T-helper 2 cell treated with Interferon-gamma antibody and Interleukin-4, amounts not matched to agents 5 μg/mL and 100 μg/mL, for 36 hours (primary cell): ENCODE measurements around the gene AMFR.
A peak's percentile ranks its signal among the peaks of the same experiment; 100 is the strongest.

Experiments used
- DNase-seq: peaks from one replicate; pipeline ENCODE4 v3.0.0; 2021; ENCODE audit warnings: low spot score
- H3K27ac Mint-ChIP-seq: one replicate; pipeline ENCODE4 v1.8.0; 2021; ENCODE audit warnings: mild to moderate bottlenecking, mixed read lengths
- H3K27me3 Mint-ChIP-seq: one replicate; pipeline ENCODE4 v1.8.0; 2021; ENCODE audit warnings: low read depth, mixed read lengths
- H3K36me3 Mint-ChIP-seq: one replicate; pipeline ENCODE4 v1.8.0; 2021; ENCODE audit warnings: low read depth, mixed read lengths
- H3K4me1 Mint-ChIP-seq: one replicate; pipeline ENCODE4 v1.8.0; 2021; ENCODE audit warnings: low read depth, mixed read lengths
- H3K4me3 Mint-ChIP-seq: one replicate; pipeline ENCODE4 v1.8.0; 2022; ENCODE audit warnings: mild to moderate bottlenecking, moderate library complexity, mixed read lengths
- H3K9me3 Mint-ChIP-seq: one replicate; pipeline ENCODE4 v1.8.0; 2021; ENCODE audit warnings: mixed read lengths

The AMFR gene

DNA sequence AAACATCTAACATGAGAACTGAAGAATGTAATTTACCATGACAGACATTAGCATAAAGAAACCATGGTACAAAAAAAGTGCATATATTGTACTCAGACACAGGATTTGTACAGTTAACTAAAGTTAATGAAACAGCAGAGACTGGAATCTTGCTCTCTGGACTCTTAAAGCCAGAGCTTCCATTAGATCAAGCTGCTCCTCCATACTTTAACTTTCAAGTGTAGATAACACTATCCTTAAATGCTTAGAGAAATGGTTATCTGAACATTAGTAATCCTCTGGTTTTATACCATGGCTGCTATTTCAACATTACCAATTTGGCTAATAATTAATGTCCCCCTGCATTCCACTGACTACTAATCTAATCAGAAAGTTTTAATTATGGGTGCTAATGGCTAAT, 22.7 kb upstream of the AMFR start:
- H3K36me3 Mint-ChIP-seq: peaks cover 43% of the 10 kb centered on the region
- peak overlapping the region; percentile 46 for H3K27ac Mint-ChIP-seq
- no peaks in the 10 kb centered on the region for H3K9me3 Mint-ChIP-seq
- DNase-seq: no peak
- H3K4me3 Mint-ChIP-seq: peak overlapping the region; percentile 43
- peaks cover 42% of the 10 kb centered on the region for H3K4me1 Mint-ChIP-seq
- H3K27me3 Mint-ChIP-seq: no peaks in the 10 kb centered on the region

DNA sequence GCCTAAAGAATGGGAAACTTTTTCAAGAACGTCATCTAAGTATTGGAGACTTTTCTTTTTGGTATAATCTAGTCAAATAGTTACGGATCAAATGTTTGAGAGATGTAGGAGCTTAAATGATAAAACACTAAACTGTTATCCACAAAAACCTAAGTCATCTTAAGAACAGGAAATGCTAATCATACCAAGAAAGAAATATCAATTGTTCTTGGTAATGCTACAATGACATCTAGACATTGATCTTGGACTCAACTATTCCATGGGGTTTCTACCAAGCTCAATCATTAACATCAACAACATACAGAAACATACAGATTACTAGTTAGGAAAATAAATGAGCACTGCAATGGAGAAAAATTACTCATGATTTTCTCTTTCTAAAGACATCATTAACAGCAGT, 21.9 kb upstream of the AMFR start:
- DNase-seq: no peak
- Mint-ChIP-seq H3K27ac (no peak overlapping the region), H3K4me1 (peaks cover 37% of the 10 kb centered on the region), H3K9me3 (no peaks in the 10 kb centered on the region), H3K4me3 (peak overlapping the region; percentile 43), H3K27me3 (no peaks in the 10 kb centered on the region), H3K36me3 (peaks cover 46% of the 10 kb centered on the region)

DNA sequence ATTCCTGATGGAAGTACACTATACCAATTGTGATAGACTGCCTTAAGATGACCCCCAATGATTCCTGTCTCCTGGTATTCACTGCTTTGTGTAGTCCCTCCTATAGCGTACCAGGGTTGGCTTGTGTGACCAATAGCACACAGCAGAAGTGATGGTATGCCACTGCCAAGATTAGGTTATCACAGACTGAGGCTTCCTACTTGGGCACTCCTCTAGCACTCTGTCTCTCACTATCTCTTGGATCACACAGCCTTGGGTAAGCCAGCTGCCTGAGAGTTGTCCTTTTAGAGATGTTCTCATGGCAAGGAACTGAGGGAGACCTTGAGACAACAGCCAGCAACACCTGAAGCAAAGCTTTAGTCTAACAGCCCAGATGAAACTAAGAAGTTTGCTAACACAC, 12.7 kb upstream of the AMFR start:
- Mint-ChIP-seq H3K27ac (no peak overlapping the region), H3K36me3 (peaks cover 50% of the 10 kb centered on the region), H3K9me3 (no peaks in the 10 kb centered on the region), H3K27me3 (no peaks in the 10 kb centered on the region), H3K4me1 (peaks cover 6% of the 10 kb centered on the region), H3K4me3 (no peak overlapping the region)
- DNase-seq: no peak

DNA sequence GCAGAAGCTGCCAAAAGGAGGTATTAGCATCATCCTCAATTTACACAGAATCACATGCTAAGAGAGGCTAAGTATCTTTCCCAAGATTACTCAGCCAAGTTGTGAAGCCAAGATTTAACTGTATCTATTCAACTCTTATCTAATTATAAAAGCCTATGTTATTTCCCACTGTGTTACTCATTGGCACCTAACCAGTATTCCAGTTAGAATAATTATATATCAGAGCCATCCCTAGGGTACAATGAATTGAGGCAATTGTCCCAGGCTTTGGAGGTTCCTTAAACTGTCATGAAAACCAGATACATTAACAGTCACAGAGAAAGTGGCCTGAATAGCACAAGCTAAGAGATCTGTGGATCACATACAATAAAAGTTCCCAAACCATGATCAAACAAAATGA, 10.9 kb upstream of the AMFR start:
- no peak overlapping the region for H3K4me3 Mint-ChIP-seq
- DNase-seq: no peak
- H3K27me3 Mint-ChIP-seq: no peaks in the 10 kb centered on the region
- H3K4me1 Mint-ChIP-seq: peaks cover 5% of the 10 kb centered on the region
- no peaks in the 10 kb centered on the region for H3K9me3 Mint-ChIP-seq
- peaks cover 50% of the 10 kb centered on the region for H3K36me3 Mint-ChIP-seq
- no peak overlapping the region for H3K27ac Mint-ChIP-seq

DNA sequence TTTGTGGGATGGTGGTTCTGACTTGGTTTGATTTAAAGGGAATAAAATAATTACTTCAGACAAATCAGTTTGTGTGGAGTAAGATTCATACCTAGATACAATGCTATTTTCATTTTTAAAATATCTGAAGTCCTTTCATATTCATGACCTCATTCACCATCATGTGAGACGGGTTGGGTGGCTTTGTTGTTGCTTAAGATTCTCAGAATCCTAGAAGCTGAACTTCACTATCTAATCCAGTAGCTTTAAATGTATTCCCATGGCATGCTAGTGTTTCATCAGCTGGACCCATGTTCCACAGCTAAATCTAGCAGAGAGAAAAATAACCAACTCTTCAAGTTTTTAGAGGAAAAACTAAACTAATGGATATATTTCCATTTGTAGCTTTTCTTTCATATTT, 2.7 kb upstream of the AMFR start:
- H3K4me1 Mint-ChIP-seq: peaks cover 22% of the 10 kb centered on the region
- no peaks in the 10 kb centered on the region for H3K27me3 Mint-ChIP-seq
- no peak overlapping the region for H3K27ac Mint-ChIP-seq
- peaks cover 31% of the 10 kb centered on the region for H3K36me3 Mint-ChIP-seq
- DNase-seq: no peak
- H3K4me3 Mint-ChIP-seq: no peak overlapping the region
- no peaks in the 10 kb centered on the region for H3K9me3 Mint-ChIP-seq

DNA sequence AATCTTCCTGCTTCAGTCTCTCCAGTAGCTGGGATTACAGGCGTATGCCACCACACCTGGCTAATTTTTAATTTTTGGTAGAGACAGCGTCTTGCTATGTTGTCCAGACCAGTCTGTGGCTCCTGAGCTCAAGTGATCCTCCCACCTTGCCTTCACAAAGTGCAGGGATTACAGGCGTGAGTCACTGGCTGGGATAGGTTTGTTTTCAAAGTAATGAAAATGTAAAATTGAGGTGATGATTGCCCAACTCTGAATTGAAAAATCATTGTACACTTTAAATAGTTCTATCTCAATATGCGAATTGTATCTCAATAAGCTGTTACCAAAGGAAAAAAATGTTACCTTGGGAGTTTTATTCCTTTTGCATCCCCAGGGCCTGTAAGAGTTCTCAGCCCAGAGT, 1.2 kb upstream of the AMFR start:
- H3K36me3 Mint-ChIP-seq: peaks cover 23% of the 10 kb centered on the region
- H3K9me3 Mint-ChIP-seq: no peaks in the 10 kb centered on the region
- peak overlapping the region; percentile 68 for H3K4me3 Mint-ChIP-seq
- no peak overlapping the region for H3K27ac Mint-ChIP-seq
- H3K27me3 Mint-ChIP-seq: no peaks in the 10 kb centered on the region
- H3K4me1 Mint-ChIP-seq: peaks cover 36% of the 10 kb centered on the region
- no peak for DNase-seq

DNA sequence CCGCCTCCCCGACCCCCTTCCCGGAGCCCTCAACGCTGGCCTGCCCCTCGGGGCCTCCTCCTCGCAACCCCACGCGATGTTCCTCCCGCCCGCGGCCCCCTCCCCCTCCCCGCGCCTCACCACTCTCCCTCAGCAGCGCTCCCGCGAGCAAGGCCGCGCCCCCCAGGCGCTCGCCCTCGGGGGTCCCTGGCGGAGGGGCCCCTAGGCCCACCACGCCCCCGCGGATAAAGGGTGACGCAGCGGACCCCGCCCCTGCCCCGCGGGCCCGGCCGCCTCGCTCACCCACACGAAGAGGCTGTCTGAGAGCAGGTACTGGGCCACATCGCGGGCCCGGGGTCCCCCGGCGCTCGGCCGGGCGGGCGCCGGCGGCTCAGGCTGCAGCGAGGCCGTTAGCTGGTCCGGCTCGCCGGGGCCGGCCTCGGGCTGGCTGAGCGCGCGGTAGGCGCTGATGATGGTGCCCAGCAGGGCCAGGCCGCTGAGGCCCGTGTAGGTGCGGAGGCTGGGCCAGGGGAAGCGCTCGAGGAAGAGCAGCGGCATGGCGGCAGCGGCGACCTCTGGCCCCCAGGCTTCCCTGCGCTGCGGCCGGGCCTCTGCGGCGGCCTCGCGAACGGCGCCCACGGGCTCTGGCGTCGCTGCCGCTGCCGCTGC, 430 bp downstream of the AMFR start:
- no peaks in the 10 kb centered on the region for H3K9me3 Mint-ChIP-seq
- peak overlapping the region; percentile 86 for H3K27ac Mint-ChIP-seq
- peak overlapping the region; percentile 98 for H3K4me3 Mint-ChIP-seq
- H3K4me1 Mint-ChIP-seq: peaks cover 48% of the 10 kb centered on the region
- no peaks in the 10 kb centered on the region for H3K27me3 Mint-ChIP-seq
- peaks cover 12% of the 10 kb centered on the region for H3K36me3 Mint-ChIP-seq
- peak; percentile 55 for DNase-seq

DNA sequence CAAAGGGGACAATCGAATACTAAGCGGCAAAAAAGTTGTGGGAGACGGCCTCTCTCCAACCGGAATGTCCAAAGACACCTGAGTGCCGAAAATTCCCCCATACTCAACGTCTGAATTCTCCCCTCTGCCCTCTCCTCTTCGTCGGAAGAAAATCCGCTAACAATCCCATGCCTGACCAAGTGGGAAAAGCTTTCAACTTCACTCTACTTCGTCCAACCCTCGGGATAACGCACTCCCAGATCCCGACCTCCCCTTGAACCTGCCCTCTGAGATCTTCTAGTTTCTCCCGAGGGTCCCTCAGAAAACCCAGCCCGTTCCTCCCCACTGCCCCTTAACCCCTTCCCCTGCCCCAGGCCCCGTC, 961 bp downstream of the AMFR start:
- Mint-ChIP-seq H3K36me3 (peaks cover 12% of the 10 kb centered on the region), H3K27me3 (no peaks in the 10 kb centered on the region), H3K27ac (peak overlapping the region; percentile 86), H3K4me1 (peaks cover 48% of the 10 kb centered on the region), H3K9me3 (no peaks in the 10 kb centered on the region), H3K4me3 (peak overlapping the region; percentile 98)
- no peak for DNase-seq

DNA sequence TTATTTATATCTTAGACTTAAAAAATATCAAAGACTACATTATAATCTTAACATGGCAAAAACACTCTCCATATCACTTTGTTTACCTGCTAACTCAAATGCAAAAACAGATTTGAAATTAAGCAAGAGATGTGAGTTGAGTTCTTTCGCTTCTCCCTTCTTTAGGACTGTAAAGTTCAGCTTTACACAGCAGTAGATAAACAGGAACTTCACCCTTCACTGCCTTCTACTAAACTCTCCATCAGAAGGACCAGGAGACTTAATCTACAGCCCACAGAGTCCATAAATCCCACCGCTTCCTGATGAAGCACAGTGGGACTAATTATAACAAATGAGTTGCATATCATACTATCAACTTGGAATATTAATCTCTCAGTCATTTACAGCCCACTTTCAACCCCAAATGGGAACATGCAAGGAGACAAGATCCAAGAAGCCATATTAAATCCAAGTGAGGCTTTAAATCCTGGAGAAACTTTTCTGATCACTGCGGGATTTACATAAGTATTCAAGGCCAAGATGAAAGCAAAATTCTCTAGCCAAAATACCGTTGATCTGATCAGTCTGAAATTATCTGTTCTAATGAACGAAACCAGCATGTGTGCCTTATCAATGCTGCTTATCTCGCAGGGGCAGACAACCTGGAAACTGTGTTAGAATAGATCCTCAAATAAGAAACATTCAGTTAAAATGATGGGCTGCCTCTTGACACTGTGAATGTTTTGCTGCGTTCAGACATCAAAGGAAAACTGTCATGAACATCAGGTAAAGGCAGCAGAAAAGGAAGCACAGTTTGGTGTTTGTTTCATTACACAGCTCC, 1.6 kb downstream of the AMFR start:
- DNase-seq: no peak
- Mint-ChIP-seq H3K4me3 (peak overlapping the region; percentile 98), H3K27me3 (no peaks in the 10 kb centered on the region), H3K27ac (peak overlapping the region; percentile 86), H3K36me3 (peaks cover 10% of the 10 kb centered on the region), H3K9me3 (no peaks in the 10 kb centered on the region), H3K4me1 (peaks cover 48% of the 10 kb centered on the region)

DNA sequence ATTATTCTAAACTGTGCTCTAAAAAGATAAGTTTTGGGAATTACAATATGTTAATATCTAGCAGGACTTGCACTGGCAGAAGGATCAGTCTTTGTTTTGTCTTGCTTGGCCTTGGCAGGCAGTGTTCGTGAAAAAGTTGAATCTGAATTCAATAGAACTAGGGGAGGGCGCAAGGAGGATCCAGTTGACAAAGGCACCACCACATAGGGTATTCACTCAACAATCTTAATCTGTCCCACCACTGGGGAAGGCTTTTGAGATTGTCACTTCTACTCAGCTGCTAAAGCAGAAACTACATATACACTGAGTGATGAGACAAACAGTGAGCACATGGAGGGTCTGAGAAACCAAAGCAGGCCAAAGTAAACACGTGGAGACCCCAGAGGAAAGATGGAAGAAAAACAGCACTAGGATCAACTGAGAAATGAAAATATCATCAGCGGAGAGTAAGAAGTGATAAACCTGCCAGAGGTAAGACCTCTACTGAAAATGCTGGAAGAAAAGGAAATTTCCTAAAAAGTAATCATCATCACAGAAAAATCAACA, 2.4 kb downstream of the AMFR start:
- Mint-ChIP-seq H3K9me3 (no peaks in the 10 kb centered on the region), H3K4me1 (peaks cover 48% of the 10 kb centered on the region), H3K27ac (peak overlapping the region; percentile 34), H3K27me3 (no peaks in the 10 kb centered on the region), H3K4me3 (peak overlapping the region; percentile 68), H3K36me3 (peaks cover 12% of the 10 kb centered on the region)
- DNase-seq: no peak

DNA sequence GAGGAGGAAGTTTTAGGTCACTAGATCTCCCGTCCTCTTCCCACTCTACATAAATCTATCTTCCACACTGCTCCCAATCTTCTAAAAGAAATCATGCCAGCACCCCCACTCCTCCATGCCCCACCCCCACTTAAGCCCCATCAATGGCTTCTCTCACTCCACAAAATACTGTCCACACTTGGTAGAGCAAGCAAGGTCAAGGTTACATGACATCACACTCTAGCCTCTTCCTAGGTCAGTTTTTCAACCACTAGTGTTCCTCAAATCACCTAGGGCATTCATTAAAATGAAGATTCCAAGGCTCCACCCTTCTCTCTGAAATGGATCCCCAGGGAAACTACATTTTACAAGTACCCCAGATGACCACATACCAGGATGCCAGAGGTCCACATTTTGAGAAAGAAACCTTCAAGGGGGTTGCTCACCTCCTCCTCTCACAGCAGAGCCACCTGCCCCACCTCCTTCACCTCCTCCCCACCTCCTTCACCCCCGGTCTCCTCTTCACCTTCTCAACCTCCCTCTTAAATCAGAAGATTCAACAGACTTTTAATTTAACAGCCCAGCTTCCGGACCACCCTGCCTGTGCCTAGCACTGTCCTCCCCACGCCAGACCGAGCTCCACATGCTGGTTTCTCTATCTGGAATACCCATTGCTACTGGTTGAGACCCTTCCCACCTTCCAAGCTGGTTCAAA, 3.2 kb downstream of the AMFR start:
- no peak for DNase-seq
- H3K9me3 Mint-ChIP-seq: no peaks in the 10 kb centered on the region
- H3K4me1 Mint-ChIP-seq: peaks cover 46% of the 10 kb centered on the region
- H3K4me3 Mint-ChIP-seq: no peak overlapping the region
- peaks cover 9% of the 10 kb centered on the region for H3K36me3 Mint-ChIP-seq
- no peak overlapping the region for H3K27ac Mint-ChIP-seq
- H3K27me3 Mint-ChIP-seq: no peaks in the 10 kb centered on the region

DNA sequence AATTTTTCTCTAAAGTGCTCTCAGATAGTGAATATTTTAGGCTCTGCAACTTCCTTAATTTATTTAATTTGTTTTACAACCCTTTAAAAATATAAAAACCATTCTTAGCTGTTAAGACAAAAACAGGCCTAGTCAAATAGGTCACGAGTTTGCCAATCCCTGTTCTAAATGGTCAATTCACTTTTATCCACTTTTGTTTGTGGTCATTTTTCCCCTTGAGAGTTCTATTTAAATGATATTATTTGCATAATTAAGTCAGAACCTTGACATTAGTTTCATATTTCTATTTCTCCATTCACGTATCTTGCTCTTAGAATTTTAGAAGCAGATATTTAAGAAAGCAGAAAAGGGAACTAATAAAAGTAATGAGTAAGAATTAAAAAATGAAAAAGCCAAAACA, 4.0 kb downstream of the AMFR start:
- Mint-ChIP-seq H3K36me3 (peaks cover 9% of the 10 kb centered on the region), H3K4me1 (peaks cover 45% of the 10 kb centered on the region), H3K9me3 (no peaks in the 10 kb centered on the region), H3K27ac (no peak overlapping the region), H3K27me3 (no peaks in the 10 kb centered on the region), H3K4me3 (no peak overlapping the region)
- no peak for DNase-seq

DNA sequence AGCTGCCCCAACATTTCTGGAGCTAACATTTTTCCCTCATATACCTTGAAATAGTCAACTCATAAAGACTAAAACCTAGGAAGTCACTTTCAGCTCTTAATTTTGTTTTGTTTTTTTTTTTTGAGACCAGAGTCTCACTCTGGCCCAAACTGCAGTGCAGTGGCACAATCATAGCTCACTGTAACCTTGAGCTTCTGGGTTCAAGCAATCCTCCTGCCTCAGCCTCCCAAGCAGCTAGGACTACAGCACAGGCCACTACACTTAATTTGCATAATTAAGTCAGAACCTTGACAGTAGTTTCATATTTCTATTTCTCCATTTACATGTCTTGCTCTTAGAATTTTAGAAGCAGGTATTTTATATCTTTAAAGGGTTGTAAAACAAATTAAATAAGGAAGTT, 4.7 kb downstream of the AMFR start:
- peaks cover 44% of the 10 kb centered on the region for H3K4me1 Mint-ChIP-seq
- no peak overlapping the region for H3K27ac Mint-ChIP-seq
- no peaks in the 10 kb centered on the region for H3K27me3 Mint-ChIP-seq
- no peaks in the 10 kb centered on the region for H3K9me3 Mint-ChIP-seq
- DNase-seq: no peak
- H3K36me3 Mint-ChIP-seq: peaks cover 9% of the 10 kb centered on the region
- no peak overlapping the region for H3K4me3 Mint-ChIP-seq
